AG09309 (cell line): ENCODE measurements around the gene SLC25A23.
A peak's percentile ranks its signal among the peaks of the same experiment; 100 is the strongest.

Experiments used
- DNase-seq: peaks from one replicate; pipeline ENCODE4 v3.0.0-alpha.2; 2010; ENCODE audit warnings: low read depth
- H3K4me3 ChIP-seq: 2 replicates; pipeline ENCODE4 v1.5.1; 2011; ENCODE audit warnings: mild to moderate bottlenecking, low read depth, low read length, moderate library complexity; ENCODE audit not compliant: control insufficient read depth
- TF ChIP-seq, protein P1 (sequence below): IDR thresholded peaks from 2 replicates; pipeline ENCODE4 v1.5.1; 2011; ENCODE audit warnings: mild to moderate bottlenecking, low read depth, low read length, inconsistent platforms; ENCODE audit not compliant: insufficient read depth, control insufficient read depth; ENCODE audit errors: missing control alignments

SLC25A23 gene

DNA sequence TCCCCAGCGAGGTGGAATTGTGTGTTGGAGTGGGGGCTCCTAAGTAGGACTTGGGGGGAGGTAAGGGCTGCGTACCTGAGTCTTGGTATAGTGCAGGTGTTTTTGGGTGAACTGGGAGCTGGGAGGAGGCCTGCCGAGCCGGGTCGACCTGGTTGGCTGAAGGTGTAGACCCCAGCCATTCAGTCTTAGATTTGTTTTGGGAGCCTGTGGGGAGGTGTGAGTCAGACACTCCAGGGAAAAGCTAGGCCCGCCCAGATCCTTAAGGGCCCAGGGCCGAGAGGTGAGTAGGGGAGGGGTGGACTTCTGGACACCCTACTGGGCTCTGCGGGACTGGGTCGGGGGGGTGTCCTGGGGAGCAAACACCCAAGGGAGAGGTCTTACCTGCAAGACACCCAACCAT lies 5.4 kb upstream of the SLC25A23 start:
- TF ChIP-seq, protein P1, sequence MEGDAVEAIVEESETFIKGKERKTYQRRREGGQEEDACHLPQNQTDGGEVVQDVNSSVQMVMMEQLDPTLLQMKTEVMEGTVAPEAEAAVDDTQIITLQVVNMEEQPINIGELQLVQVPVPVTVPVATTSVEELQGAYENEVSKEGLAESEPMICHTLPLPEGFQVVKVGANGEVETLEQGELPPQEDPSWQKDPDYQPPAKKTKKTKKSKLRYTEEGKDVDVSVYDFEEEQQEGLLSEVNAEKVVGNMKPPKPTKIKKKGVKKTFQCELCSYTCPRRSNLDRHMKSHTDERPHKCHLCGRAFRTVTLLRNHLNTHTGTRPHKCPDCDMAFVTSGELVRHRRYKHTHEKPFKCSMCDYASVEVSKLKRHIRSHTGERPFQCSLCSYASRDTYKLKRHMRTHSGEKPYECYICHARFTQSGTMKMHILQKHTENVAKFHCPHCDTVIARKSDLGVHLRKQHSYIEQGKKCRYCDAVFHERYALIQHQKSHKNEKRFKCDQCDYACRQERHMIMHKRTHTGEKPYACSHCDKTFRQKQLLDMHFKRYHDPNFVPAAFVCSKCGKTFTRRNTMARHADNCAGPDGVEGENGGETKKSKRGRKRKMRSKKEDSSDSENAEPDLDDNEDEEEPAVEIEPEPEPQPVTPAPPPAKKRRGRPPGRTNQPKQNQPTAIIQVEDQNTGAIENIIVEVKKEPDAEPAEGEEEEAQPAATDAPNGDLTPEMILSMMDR, result no peak
- DNase-seq, result no peak
- H3K4me3 ChIP-seq, result no peak overlapping the region

DNA sequence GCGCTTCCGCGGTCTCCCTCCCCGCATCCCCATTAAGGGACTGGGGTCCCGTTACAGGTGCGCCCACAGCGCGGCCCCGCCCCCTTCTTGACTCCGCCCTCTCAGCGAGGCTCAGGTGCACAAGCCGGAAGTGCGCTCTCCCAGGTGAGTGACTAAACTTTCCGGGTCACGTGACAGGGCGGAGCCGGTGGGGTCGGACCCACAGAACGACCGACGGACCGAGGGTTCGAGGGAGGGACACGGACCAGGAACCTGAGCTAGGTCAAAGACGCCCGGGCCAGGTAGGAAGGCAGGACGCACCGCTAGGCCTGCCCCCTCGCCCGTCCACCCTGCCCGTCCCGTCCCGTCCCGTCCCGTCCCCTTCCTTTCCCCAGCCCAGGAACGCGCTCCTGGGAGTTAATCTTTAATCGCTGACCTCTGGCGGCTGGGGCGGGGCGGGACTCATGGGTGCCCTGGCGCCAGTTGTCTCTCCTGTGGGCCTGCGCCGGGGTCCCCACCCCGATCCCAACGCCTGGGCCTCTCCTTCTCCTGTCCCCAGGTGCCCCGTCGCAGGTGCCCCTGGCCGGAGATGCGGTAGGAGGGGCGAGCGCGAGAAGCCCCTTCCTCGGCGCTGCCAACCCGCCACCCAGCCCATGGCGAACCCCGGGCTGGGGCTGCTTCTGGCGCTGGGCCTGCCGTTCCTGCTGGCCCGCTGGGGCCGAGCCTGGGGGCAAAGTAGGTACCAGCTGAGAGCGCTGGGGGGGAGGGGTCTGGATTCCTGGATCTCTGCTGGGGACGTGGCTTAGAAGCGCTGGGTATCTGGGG lies 4.7 kb upstream of the SLC25A23 start, which contains the start of gene CRB3:
CRB3 (plus strand) TSS at position 202 of the 804 bp plus-strand sequence; CDS start at position 633, 431 bp downstream.
- DNase-seq, result no peak
- TF ChIP-seq, protein P1, result no peak
- no peak within 1 kb of the TSS for H3K4me3 ChIP-seq

DNA sequence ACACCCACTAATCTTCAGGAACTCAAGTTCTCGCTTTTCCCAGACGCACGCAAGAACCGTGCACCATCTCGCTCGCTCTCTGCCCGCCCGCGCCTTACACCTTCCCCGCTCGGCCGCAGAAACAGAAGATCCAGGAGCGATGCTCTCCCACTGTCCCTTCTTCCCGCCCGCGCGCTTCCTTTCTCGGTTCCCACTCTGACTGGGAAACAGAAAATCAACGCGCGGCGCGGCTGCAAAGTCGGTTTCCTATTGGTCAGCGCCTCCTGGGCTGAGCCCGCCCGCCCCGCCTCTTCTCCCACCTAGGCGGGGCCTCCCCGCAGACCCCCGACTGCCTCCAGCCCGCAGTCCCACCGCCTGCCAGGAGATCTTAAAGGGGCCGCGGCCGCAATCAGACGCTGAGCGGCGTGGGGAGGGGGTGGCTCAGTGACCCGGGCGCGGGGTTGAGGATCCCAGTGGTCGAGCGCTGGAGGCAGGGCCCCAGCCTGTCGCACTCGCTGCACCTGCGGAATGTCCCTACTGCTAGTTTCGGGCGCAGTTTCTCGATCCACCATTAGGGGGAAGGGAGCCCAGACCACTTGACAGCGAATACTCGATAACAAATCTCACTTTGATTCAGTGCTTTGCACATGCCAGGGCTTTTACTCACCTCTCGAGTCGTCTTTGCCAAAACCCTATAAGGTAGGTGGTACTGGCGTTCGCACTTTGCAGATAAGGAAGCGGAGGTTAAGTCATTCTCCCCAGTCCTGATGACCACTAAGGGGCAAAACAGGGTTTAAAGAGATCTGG lies 700 bp upstream of the SLC25A23 start:
- TF ChIP-seq, protein P1, result peak; percentile 41
- peak; percentile 89 for DNase-seq
- peak overlapping the region; percentile 70 for H3K4me3 ChIP-seq

DNA sequence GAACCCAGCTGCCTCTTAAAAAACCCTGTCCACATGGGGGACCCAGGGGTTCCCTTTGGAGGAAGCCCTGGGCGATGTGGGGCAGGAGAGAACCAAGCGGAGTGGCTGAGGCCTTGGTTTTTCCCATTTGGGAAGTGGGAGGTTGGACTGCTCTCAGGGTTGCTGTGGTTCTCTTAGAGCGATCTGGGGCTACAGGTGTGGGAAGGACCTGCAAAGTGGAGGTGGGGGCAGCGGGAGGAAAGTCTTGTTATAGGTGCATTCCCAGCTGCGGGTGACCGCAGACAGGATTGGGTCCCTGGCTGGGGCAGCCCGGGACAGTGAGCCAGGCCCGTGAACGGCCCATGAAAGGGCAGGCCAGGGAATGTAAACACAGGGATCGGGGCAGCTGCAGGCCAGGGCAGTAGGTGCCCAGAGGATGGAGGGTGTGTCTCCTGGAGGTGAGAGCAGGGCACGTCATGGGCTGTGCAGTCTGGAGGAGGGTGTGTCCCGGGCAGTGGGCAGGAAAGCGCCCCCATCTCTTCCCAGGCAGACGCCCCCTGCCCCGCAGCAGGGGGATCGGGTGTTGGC lies 814 bp downstream of the SLC25A23 start:
- TF ChIP-seq, protein P1, result no peak
- DNase-seq, result no peak
- H3K4me3 ChIP-seq, result peak overlapping the region; percentile 70

DNA sequence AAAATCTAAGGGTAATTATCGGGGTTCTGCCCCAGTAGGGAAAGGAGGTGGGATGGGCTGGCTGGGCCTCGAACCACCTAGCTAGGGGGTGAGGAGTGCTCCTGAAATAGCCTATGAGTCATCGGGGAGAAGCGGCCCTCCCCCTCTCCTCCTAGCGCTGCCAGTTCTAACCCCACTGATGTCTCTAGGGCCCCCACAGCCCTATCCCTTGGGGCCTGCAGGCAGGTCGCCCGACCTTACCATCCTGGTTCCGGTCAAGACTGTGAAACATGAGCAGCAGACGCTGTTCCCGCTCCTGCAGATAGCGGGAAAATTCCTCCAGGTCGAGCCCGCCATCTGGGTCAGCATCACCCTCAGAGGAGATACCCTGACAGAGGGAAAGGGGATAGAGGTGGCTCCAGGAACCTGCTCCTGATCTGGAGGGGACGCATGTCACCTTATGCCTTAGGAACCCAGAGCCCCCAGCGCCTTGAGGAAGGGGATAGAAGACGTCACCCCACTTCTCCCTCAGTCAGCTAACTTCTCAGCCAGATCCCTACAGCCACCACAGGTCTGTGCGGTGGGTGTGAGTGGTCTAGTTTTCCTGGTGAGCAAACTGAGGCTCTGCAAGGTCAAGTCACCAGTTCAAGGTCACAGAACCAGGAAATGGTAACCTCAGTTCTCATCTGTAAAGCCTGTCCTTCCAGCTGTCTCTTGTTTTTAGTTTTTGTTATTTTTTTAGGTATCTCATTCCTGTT lies 1.5 kb downstream of the SLC25A23 start:
- no peak for DNase-seq
- no peak overlapping the region for H3K4me3 ChIP-seq
- TF ChIP-seq, protein P1, result no peak

DNA sequence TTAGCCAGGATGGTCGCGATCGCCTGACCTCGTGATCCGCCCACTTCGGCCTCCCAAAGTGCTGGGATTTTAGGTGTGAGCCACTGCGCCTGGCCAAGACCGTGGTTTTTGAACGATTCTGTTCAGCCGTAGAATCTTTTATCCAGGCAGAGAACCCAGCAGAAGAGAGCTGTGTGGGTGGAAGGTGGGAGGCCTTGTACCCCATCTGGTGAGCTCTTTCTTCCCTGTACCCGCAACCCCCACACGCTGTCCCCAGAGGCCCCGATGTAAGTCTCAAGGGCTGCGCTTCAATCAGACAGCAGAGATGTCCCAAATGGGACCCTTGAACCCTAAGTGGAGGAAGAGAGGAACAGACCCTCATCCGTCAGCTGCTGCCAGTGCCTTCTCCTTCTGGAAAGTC lies 3.7 kb downstream of the SLC25A23 start:
- no peak overlapping the region for H3K4me3 ChIP-seq
- TF ChIP-seq, protein P1, result no peak
- DNase-seq, result no peak
